ENCODE data around the gene SSRP1. TPM values are rescaled to one million over a fixed set of nuclear protein-coding genes. Genes with fewer than 3 reads are reported as not detected.

The SSRP1 gene
- total and polyA plus RNA-seq, 12 donors: 25.3 to 106 (median 56.9) TPM

DNA sequence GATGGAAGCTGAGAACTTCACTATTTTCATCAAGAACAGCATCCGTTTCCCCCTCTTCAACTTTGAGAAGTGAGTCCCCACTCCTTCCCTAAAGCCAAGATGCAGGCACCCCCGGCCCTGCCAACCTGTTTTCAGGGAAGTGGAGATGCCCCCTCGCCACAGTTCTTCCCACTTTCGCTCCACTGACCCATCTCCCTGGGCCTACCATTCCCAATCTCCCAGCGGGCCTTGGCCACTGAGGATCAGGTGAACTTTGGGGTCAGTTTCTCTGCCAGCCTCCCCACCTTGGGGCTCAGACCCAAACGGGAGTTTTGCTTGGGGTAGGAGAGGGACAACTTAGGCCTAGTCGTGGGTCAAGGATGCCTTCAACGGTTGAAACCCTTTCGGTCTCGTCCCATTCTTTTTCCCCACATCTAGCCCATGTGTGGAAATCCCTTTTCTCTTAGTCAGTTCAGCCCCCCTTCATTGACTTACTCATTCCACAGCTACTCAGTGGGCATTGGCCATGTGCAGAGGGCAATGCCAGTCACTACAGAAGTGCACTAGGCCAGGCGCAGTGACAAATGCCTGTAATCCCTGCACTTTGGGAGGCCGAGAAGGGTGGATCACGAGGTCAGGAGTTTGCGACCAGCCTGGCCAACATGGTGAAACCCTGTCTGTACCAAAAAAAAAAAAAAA is 13.1 kb upstream of the SSRP1 start:
- Histone ChIP-seq H3K27ac (no peak overlapping the region), H3K36me3 (replicated peaks in 1 of 2) (no peaks in the 10 kb centered on the region), H3K27me3 (no peaks in the 10 kb centered on the region), H3K9me3 (replicated peaks in 1 of 3) (no peaks in the 10 kb centered on the region), H3K4me3 (no peak overlapping the region), H3K4me1 (replicated peaks in 1 of 2) (no peaks in the 10 kb centered on the region)
- intact Hi-C loops (cut with DNase I): loop anchor here (5.0 to 10.0 kb wide), 5 partner anchors 106 to 296 kb away; partner anchors contain the start of gene YPEL4 (in 1 of the 2)
- 85 to 92% (median 88%) methylated on average over 13 to 14 of the region's 14 CpGs for WGBS, 4 donors
- no peak for TF ChIP-seq POLR2A (IDR thresholded peaks at IDR 0.05)
- TF ChIP-seq, protein P1, sequence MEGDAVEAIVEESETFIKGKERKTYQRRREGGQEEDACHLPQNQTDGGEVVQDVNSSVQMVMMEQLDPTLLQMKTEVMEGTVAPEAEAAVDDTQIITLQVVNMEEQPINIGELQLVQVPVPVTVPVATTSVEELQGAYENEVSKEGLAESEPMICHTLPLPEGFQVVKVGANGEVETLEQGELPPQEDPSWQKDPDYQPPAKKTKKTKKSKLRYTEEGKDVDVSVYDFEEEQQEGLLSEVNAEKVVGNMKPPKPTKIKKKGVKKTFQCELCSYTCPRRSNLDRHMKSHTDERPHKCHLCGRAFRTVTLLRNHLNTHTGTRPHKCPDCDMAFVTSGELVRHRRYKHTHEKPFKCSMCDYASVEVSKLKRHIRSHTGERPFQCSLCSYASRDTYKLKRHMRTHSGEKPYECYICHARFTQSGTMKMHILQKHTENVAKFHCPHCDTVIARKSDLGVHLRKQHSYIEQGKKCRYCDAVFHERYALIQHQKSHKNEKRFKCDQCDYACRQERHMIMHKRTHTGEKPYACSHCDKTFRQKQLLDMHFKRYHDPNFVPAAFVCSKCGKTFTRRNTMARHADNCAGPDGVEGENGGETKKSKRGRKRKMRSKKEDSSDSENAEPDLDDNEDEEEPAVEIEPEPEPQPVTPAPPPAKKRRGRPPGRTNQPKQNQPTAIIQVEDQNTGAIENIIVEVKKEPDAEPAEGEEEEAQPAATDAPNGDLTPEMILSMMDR (IDR thresholded peaks at IDR 0.05): no peak
- DNase-seq: no peak

DNA sequence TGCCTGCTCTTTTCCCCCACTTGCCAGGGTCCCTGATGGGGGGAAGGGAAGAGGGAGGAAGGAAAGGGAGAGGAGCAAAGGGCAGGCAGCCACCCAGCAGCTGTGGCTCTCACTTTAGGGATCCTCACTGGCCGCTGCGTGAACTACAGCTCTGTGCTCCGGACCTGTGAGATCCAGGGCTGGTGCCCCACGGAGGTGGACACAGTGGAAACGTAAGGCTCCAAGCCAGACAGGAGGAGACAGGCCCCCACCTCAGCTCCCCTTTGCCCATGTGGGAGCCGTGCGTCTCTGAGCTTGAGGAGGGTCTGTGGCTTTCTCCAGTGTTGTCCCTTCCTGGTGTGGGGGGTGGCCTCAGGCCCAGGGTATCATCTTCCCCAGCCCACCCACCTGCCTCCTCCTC is 12.4 kb upstream of the SSRP1 start:
- intact Hi-C loops (cut with DNase I): loop anchor here (5.0 to 10.0 kb wide), 5 partner anchors 107 to 297 kb away; partner anchors contain the start of gene YPEL4 (in 1 of the 2)
- no peaks in the 10 kb centered on the region for H3K9me3 ChIP-seq (replicated peaks in 1 of 3)
- TF ChIP-seq POLR2A (IDR thresholded peaks at IDR 0.05): no peak

DNA sequence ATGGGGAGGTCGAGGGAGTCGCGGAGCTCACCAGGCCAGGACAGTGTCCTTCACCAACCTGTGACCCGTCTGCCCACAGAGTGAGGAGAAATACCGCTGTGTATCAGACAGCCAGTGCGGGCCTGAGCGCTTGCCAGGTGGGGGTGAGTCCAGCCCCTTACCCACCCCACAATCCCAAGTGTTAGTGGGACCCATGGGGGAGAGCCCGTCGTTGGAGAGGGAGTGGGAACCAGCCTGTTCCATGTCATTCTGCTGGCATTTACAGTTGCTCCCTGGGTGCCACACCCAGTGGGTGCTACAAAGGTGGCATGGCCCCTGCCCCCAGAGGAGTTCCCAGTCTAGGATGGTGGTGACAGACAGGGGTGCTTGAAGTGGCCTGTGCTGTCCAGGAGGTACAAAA is 11.6 kb upstream of the SSRP1 start:
- 59 to 84% (median 69%) methylated on average over 7 to 9 of the region's 9 CpGs for WGBS, 4 donors
- Histone ChIP-seq H3K4me3 (no peak overlapping the region), H3K36me3 (replicated peaks in 1 of 2) (no peaks in the 10 kb centered on the region), H3K27me3 (no peaks in the 10 kb centered on the region), H3K9me3 (replicated peaks in 1 of 3) (no peaks in the 10 kb centered on the region), H3K4me1 (replicated peaks in 1 of 2) (no peaks in the 10 kb centered on the region), H3K27ac (no peak overlapping the region)
- no peak for DNase-seq
- TF ChIP-seq, protein P1 (IDR thresholded peaks at IDR 0.05): no peak
- no peak for TF ChIP-seq POLR2A (IDR thresholded peaks at IDR 0.05)
- intact Hi-C loops (cut with DNase I): loop anchor here (5.0 to 10.0 kb wide), 5 partner anchors 107 to 297 kb away; partner anchors contain the start of gene YPEL4 (in 1 of the 2)

More for the DNA sequence above, 12.4 kb upstream of the SSRP1 start:
- no peaks in the 10 kb centered on the region for H3K36me3 ChIP-seq (replicated peaks in 1 of 2)
- DNase-seq: no peak
- WGBS, 4 donors: 87 to 90% (median 89%) methylated on average over 5 to 7 of the region's 7 CpGs
- no peaks in the 10 kb centered on the region for H3K4me1 ChIP-seq (replicated peaks in 1 of 2)
- H3K4me3 ChIP-seq: no peak overlapping the region
- H3K27ac ChIP-seq: no peak overlapping the region
- no peaks in the 10 kb centered on the region for H3K27me3 ChIP-seq

DNA sequence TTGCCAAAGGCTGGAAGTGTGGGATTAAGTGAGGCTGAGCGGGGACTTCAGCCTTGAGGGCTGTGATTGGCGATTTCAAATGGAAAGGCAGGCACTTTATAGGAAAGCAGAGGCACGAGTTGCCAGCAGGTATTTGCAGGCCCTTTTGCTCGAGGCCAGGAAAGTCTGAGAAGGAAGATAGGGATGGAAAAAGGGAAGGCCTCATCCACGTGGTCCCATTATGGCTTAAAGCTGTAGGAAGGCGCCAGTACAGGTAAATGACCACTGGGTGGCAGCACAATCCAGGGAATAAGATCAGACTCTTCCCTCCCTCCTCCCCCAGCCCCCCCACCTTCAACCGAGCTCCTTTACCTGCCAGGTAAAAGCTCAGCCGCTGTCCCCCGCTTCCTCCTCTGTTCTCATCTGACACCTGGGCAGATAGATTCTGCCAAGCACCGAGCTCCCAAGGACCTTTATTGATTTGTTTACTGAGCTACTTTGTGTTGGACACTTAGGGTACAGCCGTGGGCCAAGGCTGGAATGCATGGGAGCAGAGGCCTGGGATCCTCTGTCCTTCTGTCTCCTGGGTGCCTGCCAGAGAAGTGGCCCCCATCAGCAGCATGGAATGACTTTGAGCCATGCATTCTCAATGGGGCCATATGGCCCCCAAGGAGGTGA is 10.0 kb upstream of the SSRP1 start:
- intact Hi-C loops (cut with DNase I): loop anchor here (5.0 to 10.0 kb wide), 5 partner anchors 109 to 299 kb away; partner anchors contain the start of gene YPEL4 (in 1 of the 2)
- Histone ChIP-seq H3K27ac (no peak overlapping the region), H3K9me3 (replicated peaks in 1 of 3) (no peaks in the 10 kb centered on the region), H3K4me1 (replicated peaks in 1 of 2) (no peaks in the 10 kb centered on the region), H3K4me3 (no peak overlapping the region), H3K36me3 (replicated peaks in 1 of 2) (no peaks in the 10 kb centered on the region), H3K27me3 (no peaks in the 10 kb centered on the region)
- 14 to 16% (median 15%) methylated on average over 10 to 11 of the region's 11 CpGs for WGBS, 4 donors
- TF ChIP-seq POLR2A (IDR thresholded peaks at IDR 0.05): no peak
- TF ChIP-seq, protein P1 (IDR thresholded peaks at IDR 0.05): peak; percentile 50 to 85 (median 74)
- peak; percentile 67 to 91 (median 80) for DNase-seq

Measured in adrenal gland (tissue), 12 donors.